Cardiac muscle cell (in vitro differentiated cells and primary cell): ENCODE results near the gene NACC1. TPM values are rescaled to one million over a fixed set of nuclear protein-coding genes. Genes with fewer than 3 reads are reported as not detected.

ENCODE experiments used
- DNase-seq, 2 donors: peaks; one replicate each; pipeline versions ENCODE4 v3.0.0 to v3.0.0-alpha.2; 2010 to 2017; ENCODE audit warnings: low read depth in 1 of 2, low spot score in 1 of 2
- H3K27ac ChIP-seq: fragments of 200-600 bp; sonication (generic); 2 replicates; pipeline ENCODE4 v1.5.1; 2016
- H3K27me3 ChIP-seq: fragments of 200-600 bp; sonication (generic); 2 replicates; pipeline ENCODE4 v1.6.0; 2016; ENCODE audit warnings: control low read depth
- H3K36me3 ChIP-seq: fragments of 200-600 bp; sonication (generic); 2 replicates; pipeline ENCODE4 v1.5.1; 2016; ENCODE audit warnings: control low read depth
- H3K4me1 ChIP-seq: fragments of 200-600 bp; sonication (generic); 2 replicates; pipeline ENCODE4 v1.8.1; 2017; ENCODE audit warnings: low read depth, mild to moderate bottlenecking, mixed run types
- H3K4me3 ChIP-seq: fragments of 200-600 bp; sonication (generic); 2 replicates; pipeline ENCODE4 v1.5.1; 2016; ENCODE audit warnings: mild to moderate bottlenecking
- H3K9me3 ChIP-seq: fragments of 200-600 bp; sonication (generic); 2 replicates; pipeline ENCODE4 v1.5.1; 2017; ENCODE audit warnings: low read depth, mild to moderate bottlenecking, control low read depth
- polyA plus RNA-seq: library from polyadenylated mRNA; unstranded; fragments of >200 nt; fragmentation: Nextera tagmentation; extraction: Ambion mirVana; gene quantifications from 2 replicates; pipeline ENCODE4 v1.2.1, GENCODE V29; 2016
- total RNA-seq: library from RNA; depleted of rRNA; stranded (reverse); fragments of >200 nt; gene quantifications from 2 replicates; pipeline ENCODE4 v1.2.3, GENCODE V29; 2016
- TF ChIP-seq, protein P1 (sequence below): IDR thresholded peaks from 2 replicates; pipeline ENCODE4 v1.5.1; 2012; ENCODE audit warnings: low read depth, mild to moderate bottlenecking, low read length

The NACC1 gene
- total and polyA plus RNA-seq, 2 experiments from 2014 or later, result 13.3 to 75.1 TPM

DNA sequence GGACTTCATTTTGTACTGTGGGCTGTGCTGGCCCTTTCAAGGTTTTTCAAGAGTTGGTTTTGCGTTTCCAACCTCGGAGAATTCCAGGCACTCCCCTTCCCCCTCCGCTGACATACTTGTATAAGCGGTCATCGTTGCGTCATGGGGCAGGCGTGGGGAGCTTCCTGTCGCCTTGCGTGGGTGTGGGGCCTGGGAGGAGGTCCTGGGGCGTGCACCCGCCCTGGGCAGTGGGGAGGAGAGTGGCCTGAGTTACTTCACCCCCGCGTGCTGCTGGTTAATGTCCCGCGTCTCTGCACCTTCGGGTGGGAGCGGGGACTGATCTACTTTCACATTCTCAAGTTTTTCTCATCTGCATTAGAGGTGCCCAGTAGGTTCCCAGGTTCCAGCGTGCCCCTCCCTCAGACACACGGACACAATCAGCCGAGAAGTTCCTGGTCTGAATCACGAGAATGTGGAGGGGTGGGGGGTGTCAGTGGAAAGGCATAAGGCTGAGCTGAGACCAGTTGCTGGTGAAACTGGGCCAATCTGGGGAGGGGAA is 36.2 kb downstream of the NACC1 start:
- TF ChIP-seq, protein P1, sequence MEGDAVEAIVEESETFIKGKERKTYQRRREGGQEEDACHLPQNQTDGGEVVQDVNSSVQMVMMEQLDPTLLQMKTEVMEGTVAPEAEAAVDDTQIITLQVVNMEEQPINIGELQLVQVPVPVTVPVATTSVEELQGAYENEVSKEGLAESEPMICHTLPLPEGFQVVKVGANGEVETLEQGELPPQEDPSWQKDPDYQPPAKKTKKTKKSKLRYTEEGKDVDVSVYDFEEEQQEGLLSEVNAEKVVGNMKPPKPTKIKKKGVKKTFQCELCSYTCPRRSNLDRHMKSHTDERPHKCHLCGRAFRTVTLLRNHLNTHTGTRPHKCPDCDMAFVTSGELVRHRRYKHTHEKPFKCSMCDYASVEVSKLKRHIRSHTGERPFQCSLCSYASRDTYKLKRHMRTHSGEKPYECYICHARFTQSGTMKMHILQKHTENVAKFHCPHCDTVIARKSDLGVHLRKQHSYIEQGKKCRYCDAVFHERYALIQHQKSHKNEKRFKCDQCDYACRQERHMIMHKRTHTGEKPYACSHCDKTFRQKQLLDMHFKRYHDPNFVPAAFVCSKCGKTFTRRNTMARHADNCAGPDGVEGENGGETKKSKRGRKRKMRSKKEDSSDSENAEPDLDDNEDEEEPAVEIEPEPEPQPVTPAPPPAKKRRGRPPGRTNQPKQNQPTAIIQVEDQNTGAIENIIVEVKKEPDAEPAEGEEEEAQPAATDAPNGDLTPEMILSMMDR, result no peak
- Histone ChIP-seq H3K27me3 (no peaks in the 10 kb centered on the region), H3K4me1 (peaks cover 16% of the 10 kb centered on the region), H3K36me3 (no peaks in the 10 kb centered on the region), H3K9me3 (no peaks in the 10 kb centered on the region), H3K4me3 (peak overlapping the region; percentile 42), H3K27ac (peak overlapping the region; percentile 97)
- peak; percentile 68 to 97 for DNase-seq

DNA sequence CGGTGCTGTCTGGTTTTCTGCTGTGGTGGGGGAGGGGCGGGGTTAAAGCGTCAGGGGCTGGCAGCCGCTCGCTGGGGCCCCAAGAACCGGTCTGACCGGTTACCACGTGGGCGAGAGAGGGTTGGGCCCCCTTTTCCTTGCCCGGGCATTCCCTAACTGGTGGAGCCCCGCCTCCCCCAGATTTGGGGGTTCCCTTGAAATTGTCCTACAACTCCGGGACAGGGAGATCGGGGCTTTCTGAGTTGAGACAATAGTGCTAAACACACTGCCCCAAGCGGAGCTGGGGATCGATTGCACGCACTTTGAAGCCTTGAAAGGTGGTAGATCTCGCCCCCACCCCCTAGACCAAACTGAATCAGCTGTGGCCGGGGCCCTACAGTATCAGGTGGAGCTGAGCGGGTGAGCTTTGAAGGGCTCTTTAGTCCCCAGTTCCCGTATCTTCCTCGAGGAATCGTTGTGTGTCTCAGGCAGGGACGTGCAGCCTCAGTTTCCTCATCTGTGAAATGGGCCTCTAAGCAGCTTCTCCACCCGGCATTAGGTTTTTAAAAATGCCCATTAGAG is 36.9 kb downstream of the NACC1 start:
- Histone ChIP-seq H3K9me3 (no peaks in the 10 kb centered on the region), H3K4me3 (peak overlapping the region; percentile 42), H3K27me3 (no peaks in the 10 kb centered on the region), H3K27ac (peak overlapping the region; percentile 97), H3K36me3 (no peaks in the 10 kb centered on the region), H3K4me1 (peaks cover 16% of the 10 kb centered on the region)
- TF ChIP-seq, protein P1, result peak; percentile 38
- peak; percentile 53 to 79 for DNase-seq

DNA sequence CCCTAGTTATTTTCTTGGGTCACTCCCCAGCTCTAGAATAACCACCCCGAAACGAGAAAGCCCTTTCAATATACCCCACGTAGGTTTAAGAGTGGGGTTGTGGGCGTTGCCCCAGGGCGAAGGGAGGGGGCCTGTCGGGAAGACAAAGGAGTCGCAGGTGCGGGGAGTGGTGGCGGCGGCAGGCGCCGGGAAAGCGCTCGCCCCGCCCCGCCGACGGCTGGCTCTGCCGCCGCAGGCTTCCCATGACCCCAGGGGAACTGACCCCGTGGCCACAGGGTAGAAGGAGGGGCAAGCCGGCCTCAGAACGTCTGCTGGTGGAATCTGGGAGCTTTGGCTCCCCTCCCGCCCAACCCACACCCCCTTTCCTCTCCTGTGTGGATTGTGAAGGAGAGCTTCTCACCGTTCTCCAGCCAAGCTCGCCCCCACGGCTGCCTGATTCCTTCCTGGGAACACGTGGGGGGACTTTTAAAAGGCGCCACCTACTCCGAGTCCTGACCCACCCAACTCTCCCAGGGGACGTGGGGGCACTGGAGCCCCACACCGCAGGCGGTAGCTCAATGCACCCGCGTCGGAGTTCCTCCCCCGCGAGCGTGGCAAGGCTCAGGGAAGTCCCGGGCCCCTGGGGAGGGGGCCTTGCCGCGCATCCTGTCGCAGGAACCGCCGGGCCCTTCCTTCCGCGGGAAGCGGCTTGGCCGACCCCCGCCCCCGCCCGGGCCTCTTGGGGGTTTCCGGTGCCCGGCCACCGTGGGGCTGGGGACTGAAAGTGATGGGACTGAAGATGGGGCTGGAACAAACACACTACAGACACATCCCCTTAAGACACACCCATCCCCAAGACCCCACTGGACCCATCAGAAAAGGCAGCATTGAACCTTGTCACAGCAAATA is 37.7 kb downstream of the NACC1 start:
- Histone ChIP-seq H3K27me3 (no peaks in the 10 kb centered on the region), H3K27ac (peak overlapping the region; percentile 18), H3K4me1 (peaks cover 16% of the 10 kb centered on the region), H3K36me3 (no peaks in the 10 kb centered on the region), H3K4me3 (peak overlapping the region; percentile 42), H3K9me3 (no peaks in the 10 kb centered on the region)
- peak; percentile 65 to 95 for DNase-seq
- TF ChIP-seq, protein P1, result no peak

DNA sequence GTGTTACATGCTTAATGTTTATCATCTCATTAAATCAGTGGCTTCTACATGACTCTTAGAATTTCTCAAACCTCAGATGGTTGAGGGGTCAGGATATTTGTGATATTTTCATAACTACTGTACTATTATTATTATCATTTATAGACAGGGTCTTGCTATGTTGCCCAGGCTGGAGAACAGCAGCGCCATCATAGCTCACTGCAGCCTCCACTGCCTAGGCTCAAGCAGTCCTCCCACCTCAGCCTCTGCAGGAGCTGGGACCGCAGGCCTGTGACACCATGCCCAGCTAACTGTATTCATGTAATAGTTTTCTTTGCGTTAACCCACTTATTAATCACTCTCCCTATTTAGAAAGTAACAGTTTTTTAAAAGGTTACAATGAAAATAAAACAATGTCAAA is 41.6 kb downstream of the NACC1 start:
- Histone ChIP-seq H3K36me3 (no peaks in the 10 kb centered on the region), H3K9me3 (no peaks in the 10 kb centered on the region), H3K27me3 (no peaks in the 10 kb centered on the region), H3K4me3 (no peak overlapping the region), H3K27ac (no peak overlapping the region), H3K4me1 (peaks cover 26% of the 10 kb centered on the region)
- TF ChIP-seq, protein P1, result no peak
- no peak for DNase-seq

DNA sequence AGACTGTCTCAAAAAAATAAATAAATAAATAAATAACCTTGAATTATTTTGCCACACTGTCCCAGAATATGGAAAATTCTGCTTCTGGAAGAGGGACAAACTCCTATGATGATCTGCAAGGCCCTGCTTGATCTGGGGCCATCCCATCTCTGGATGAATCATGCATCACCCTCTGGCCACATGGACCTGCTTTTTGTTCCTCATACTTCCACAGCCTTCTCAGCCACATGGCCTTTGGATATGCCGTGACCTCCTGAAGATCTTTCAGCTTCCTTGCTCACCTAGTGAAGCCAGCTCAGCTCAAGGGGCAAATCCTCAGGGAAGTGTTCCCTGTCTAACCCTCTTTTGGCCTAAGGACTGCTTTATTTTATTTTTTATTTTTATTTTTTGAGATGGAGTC is 42.5 kb downstream of the NACC1 start:
- Histone ChIP-seq H3K27me3 (no peaks in the 10 kb centered on the region), H3K4me1 (peaks cover 28% of the 10 kb centered on the region), H3K27ac (no peak overlapping the region), H3K36me3 (no peaks in the 10 kb centered on the region), H3K4me3 (no peak overlapping the region), H3K9me3 (no peaks in the 10 kb centered on the region)
- peak in 1 of 2 donors; percentile 33 for DNase-seq
- TF ChIP-seq, protein P1, result no peak
